Hepatocyte (in vitro differentiated cells): ENCODE data around the gene UGT1A5.

Source experiments
- EZH2 ChIP-seq: fragments of 200-600 bp; sonication (generic); IDR thresholded peaks from 2 replicates; pipeline ENCODE4 v1.6.1; 2016; ENCODE audit warnings: antibody characterized with exemption, mild to moderate bottlenecking, borderline replicate concordance
- TF ChIP-seq, protein P1 (sequence below): fragments of 200-600 bp; sonication (generic); IDR thresholded peaks from 2 replicates; pipeline ENCODE4 v1.5.1; 2016; ENCODE audit warnings: antibody characterized with exemption, mild to moderate bottlenecking; ENCODE audit not compliant: poor library complexity

DNA sequence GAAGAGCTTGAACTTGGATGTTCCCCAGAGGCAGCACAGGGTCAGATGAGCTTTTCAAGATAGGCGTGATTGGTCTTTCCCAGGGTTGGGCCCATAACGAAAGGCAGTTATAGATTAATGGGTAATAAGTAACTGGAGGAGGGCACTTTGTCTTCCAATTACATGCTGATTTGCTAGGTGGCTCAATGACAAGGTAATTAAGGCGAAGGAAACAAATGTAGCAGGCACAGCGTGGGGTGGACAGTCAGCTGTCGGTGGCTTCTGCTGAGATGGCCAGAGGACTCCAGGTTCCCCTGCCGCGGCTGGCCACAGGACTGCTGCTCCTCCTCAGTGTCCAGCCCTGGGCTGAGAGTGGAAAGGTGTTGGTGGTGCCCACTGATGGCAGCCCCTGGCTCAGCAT, 5.8 kb downstream of the UGT1A5 start, which contains the start of gene UGT1A4:
- TF ChIP-seq, protein P1, sequence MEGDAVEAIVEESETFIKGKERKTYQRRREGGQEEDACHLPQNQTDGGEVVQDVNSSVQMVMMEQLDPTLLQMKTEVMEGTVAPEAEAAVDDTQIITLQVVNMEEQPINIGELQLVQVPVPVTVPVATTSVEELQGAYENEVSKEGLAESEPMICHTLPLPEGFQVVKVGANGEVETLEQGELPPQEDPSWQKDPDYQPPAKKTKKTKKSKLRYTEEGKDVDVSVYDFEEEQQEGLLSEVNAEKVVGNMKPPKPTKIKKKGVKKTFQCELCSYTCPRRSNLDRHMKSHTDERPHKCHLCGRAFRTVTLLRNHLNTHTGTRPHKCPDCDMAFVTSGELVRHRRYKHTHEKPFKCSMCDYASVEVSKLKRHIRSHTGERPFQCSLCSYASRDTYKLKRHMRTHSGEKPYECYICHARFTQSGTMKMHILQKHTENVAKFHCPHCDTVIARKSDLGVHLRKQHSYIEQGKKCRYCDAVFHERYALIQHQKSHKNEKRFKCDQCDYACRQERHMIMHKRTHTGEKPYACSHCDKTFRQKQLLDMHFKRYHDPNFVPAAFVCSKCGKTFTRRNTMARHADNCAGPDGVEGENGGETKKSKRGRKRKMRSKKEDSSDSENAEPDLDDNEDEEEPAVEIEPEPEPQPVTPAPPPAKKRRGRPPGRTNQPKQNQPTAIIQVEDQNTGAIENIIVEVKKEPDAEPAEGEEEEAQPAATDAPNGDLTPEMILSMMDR: no peak
- TF ChIP-seq EZH2: no peak
